CD4-positive, alpha-beta memory T cell (primary cell): ENCODE results near the gene CABP7. TPM values are rescaled to one million over a fixed set of nuclear protein-coding genes. Genes with fewer than 3 reads are reported as not detected.

ENCODE experiments used
- CTCF ChIA-PET: fragments of 350-600 bp; sonication (Branson Sonifier 250); formaldehyde crosslinking; loops from one replicate; lab custom pipeline; 2021; ENCODE audit warnings: inconsistent platforms; ENCODE audit not compliant: partially characterized antibody; lab: Charles Lee
- POLR2A ChIA-PET: fragments of 350-600 bp; sonication (Branson Sonifier 250); formaldehyde crosslinking; loops from one replicate; lab custom pipeline; 2021; ENCODE audit not compliant: partially characterized antibody; lab: Charles Lee
- DNase-seq, 5 donors: peaks; one replicate each; pipeline versions ENCODE4 v3.0.0 to v3.0.0-alpha.2; 2020 to 2022; ENCODE audit warnings: mixed read lengths in 1 of 5
- H3K27ac ChIP-seq: one replicate; pipeline ENCODE4 v1.7.0; 2013; ENCODE audit warnings: low read depth, low read length
- H3K27me3 ChIP-seq: 2 replicates; pipeline ENCODE4 v1.7.0; 2013; ENCODE audit warnings: mild to moderate bottlenecking, low read length, moderate library complexity; ENCODE audit not compliant: insufficient read depth
- H3K36me3 ChIP-seq: 2 replicates; pipeline ENCODE4 v1.7.0; 2013; ENCODE audit warnings: mild to moderate bottlenecking, low read length, moderate library complexity; ENCODE audit not compliant: insufficient read depth
- H3K4me1 ChIP-seq: 2 replicates; pipeline ENCODE4 v1.7.0; 2013; ENCODE audit warnings: mild to moderate bottlenecking, low read length, moderate library complexity; ENCODE audit not compliant: insufficient read depth
- H3K4me3 ChIP-seq, 2 donors: one replicate each; pipeline ENCODE4 v1.7.0; 2013; ENCODE audit warnings: low read length in 2 of 2, mild to moderate bottlenecking in 1 of 2
- H3K9me3 ChIP-seq, 2 donors: one replicate each; pipeline ENCODE4 v1.7.0; 2013; ENCODE audit warnings: low read length in 2 of 2, control low read depth in 1 of 2; ENCODE audit not compliant: control insufficient read depth in 1 of 2
- H3K27ac Mint-ChIP-seq, 7 donors: one replicate each; pipeline ENCODE4 v1.8.0; 2020 to 2021; ENCODE audit warnings: mixed read lengths in 7 of 7, mild to moderate bottlenecking in 6 of 7, inconsistent platforms in 3 of 7, moderate library complexity in 3 of 7
- H3K27me3 Mint-ChIP-seq, 2 donors: one replicate each; pipeline ENCODE4 v1.8.0; 2020 to 2021; ENCODE audit warnings: mixed read lengths in 2 of 2
- H3K36me3 Mint-ChIP-seq, 2 donors: one replicate each; pipeline ENCODE4 v1.8.0; 2020 to 2021; ENCODE audit warnings: mixed read lengths in 2 of 2, inconsistent platforms in 1 of 2, mild to moderate bottlenecking in 1 of 2
- H3K4me1 Mint-ChIP-seq, 4 donors: one replicate each; pipeline ENCODE4 v1.8.0; 2020 to 2021; ENCODE audit warnings: mixed read lengths in 4 of 4, mild to moderate bottlenecking in 1 of 4
- H3K4me3 Mint-ChIP-seq, 8 donors: one replicate each; pipeline ENCODE4 v1.8.0; 2020 to 2021; ENCODE audit warnings: mixed read lengths in 8 of 8, mild to moderate bottlenecking in 7 of 8, moderate library complexity in 6 of 8, inconsistent platforms in 3 of 8
- H3K9me3 Mint-ChIP-seq, 8 donors: one replicate each; pipeline ENCODE4 v1.8.0; 2020 to 2021; ENCODE audit warnings: mixed read lengths in 8 of 8, mild to moderate bottlenecking in 5 of 8, inconsistent platforms in 3 of 8, moderate library complexity in 1 of 8
- intact Hi-C: fragments of 100-400 bp; cut with micrococcal nuclease; formaldehyde crosslinking; loops from one replicate; pipeline ENCODE4 v1.15.1; 2023
- polyA plus RNA-seq, 2 donors: library from polyadenylated mRNA; unstranded; fragments of 300-500 nt; fragmentation: Illumina TruSeq; gene quantifications; one replicate each; pipeline ENCODE4 v1.2.3, GENCODE V29; 2021
- total RNA-seq, 2 experiments: library from RNA; stranded (reverse); gene quantifications; one replicate each; pipeline ENCODE4 v1.2.3, GENCODE V29; 2021

The CABP7 gene
- total and polyA plus RNA-seq, 4 experiments from 2014 or later = 0.08 to 0.13 TPM; not detected in 2

- no peak overlapping the region for H3K4me3 ChIP-seq
- intact Hi-C loops = no loop called here
- ChIA-PET CTCF (no interaction called here), POLR2A (no interaction called here)
- Mint-ChIP-seq H3K9me3 (no peaks in the 10 kb centered on the region), H3K27me3 (no peaks in the 10 kb centered on the region), H3K4me1 (no peaks in the 10 kb centered on the region), H3K36me3 (peaks cover 7 to 27% of the 10 kb centered on the region in 2 donors), H3K4me3 (no peak overlapping the region), H3K27ac (no peak overlapping the region)
- no peak overlapping the region for H3K27ac ChIP-seq
- no peaks in the 10 kb centered on the region for H3K27me3 ChIP-seq
- no peaks in the 10 kb centered on the region for H3K9me3 ChIP-seq
- H3K36me3 ChIP-seq = no peaks in the 10 kb centered on the region
- H3K4me1 ChIP-seq = no peaks in the 10 kb centered on the region
- DNase-seq = peak in 1 of 5 donors; percentile 19
Measured at GRCh38 chr22:29733362-29734201, 13.8 kb downstream of the CABP7 start.

- no peak overlapping the region for H3K27ac ChIP-seq
Measured at GRCh38 chr22:29734406-29734805, 14.6 kb downstream of the CABP7 start.

GRCh38 chr22:29734838-29735237 lies 15.0 kb downstream of the CABP7 start:
- Mint-ChIP-seq H3K4me3 (no peak overlapping the region), H3K9me3 (no peaks in the 10 kb centered on the region), H3K27me3 (no peaks in the 10 kb centered on the region), H3K4me1 (no peaks in the 10 kb centered on the region), H3K27ac (no peak overlapping the region), H3K36me3 (peaks cover 16 to 30% of the 10 kb centered on the region in 2 donors)
- DNase-seq = no peak
- Histone ChIP-seq H3K9me3 (no peaks in the 10 kb centered on the region), H3K27ac (no peak overlapping the region), H3K4me1 (no peaks in the 10 kb centered on the region), H3K4me3 (no peak overlapping the region), H3K36me3 (peaks cover 2% of the 10 kb centered on the region), H3K27me3 (no peaks in the 10 kb centered on the region)
- ChIA-PET CTCF (no interaction called here), POLR2A (no interaction called here)
- intact Hi-C loops = no loop called here

More at GRCh38 chr22:29734406-29734805, 14.6 kb downstream of the CABP7 start:
- Histone ChIP-seq H3K9me3 (no peaks in the 10 kb centered on the region), H3K27me3 (no peaks in the 10 kb centered on the region), H3K4me1 (no peaks in the 10 kb centered on the region), H3K36me3 (no peaks in the 10 kb centered on the region), H3K4me3 (no peak overlapping the region)
- Mint-ChIP-seq H3K4me3 (no peak overlapping the region), H3K27ac (no peak overlapping the region), H3K27me3 (no peaks in the 10 kb centered on the region), H3K4me1 (no peaks in the 10 kb centered on the region), H3K9me3 (no peaks in the 10 kb centered on the region), H3K36me3 (peaks cover 15 to 30% of the 10 kb centered on the region in 2 donors)
- CTCF ChIA-PET = no interaction called here
- intact Hi-C loops = no loop called here
- DNase-seq = no peak
- POLR2A ChIA-PET = no interaction called here

GRCh38 chr22:29735416-29735815 lies 15.6 kb downstream of the CABP7 start:
- no peaks in the 10 kb centered on the region for H3K4me1 ChIP-seq
- no peak overlapping the region for H3K4me3 Mint-ChIP-seq
- CTCF ChIA-PET = no interaction called here
- no peaks in the 10 kb centered on the region for H3K9me3 Mint-ChIP-seq
- no peaks in the 10 kb centered on the region for H3K4me1 Mint-ChIP-seq
- no peaks in the 10 kb centered on the region for H3K9me3 ChIP-seq
- POLR2A ChIA-PET = no interaction called here
- H3K4me3 ChIP-seq = no peak overlapping the region
- H3K36me3 Mint-ChIP-seq = peaks cover 16 to 30% of the 10 kb centered on the region in 2 donors
- intact Hi-C loops = no loop called here
- H3K36me3 ChIP-seq = peaks cover 8% of the 10 kb centered on the region
- H3K27ac Mint-ChIP-seq = no peak overlapping the region
- H3K27ac ChIP-seq = no peak overlapping the region
- DNase-seq = no peak
- H3K27me3 Mint-ChIP-seq = no peaks in the 10 kb centered on the region
- H3K27me3 ChIP-seq = no peaks in the 10 kb centered on the region

- Mint-ChIP-seq H3K27me3 (no peaks in the 10 kb centered on the region), H3K4me3 (no peak overlapping the region), H3K27ac (no peak overlapping the region), H3K9me3 (no peaks in the 10 kb centered on the region), H3K36me3 (peaks cover 17 to 28% of the 10 kb centered on the region in 2 donors), H3K4me1 (no peaks in the 10 kb centered on the region)
- POLR2A ChIA-PET = no interaction called here
- Histone ChIP-seq H3K9me3 (no peaks in the 10 kb centered on the region), H3K4me1 (no peaks in the 10 kb centered on the region), H3K27me3 (no peaks in the 10 kb centered on the region), H3K36me3 (peaks cover 11% of the 10 kb centered on the region), H3K27ac (no peak overlapping the region), H3K4me3 (no peak overlapping the region)
- CTCF ChIA-PET = no interaction called here
- DNase-seq = no peak
- intact Hi-C loops = no loop called here
Measured at GRCh38 chr22:29737251-29738117, 17.7 kb downstream of the CABP7 start.

GRCh38 chr22:29738118-29738815 lies 18.5 kb downstream of the CABP7 start:
- Histone ChIP-seq H3K4me3 (no peak overlapping the region), H3K27me3 (no peaks in the 10 kb centered on the region), H3K36me3 (peaks cover 11% of the 10 kb centered on the region), H3K4me1 (no peaks in the 10 kb centered on the region), H3K9me3 (no peaks in the 10 kb centered on the region), H3K27ac (no peak overlapping the region)
- no peak overlapping the region for H3K4me3 Mint-ChIP-seq
- DNase-seq = no peak
- H3K27ac Mint-ChIP-seq = no peak overlapping the region
- peaks cover 17 to 29% of the 10 kb centered on the region in 2 donors for H3K36me3 Mint-ChIP-seq
- CTCF ChIA-PET = no interaction called here
- POLR2A ChIA-PET = no interaction called here
- H3K9me3 Mint-ChIP-seq = no peaks in the 10 kb centered on the region
- H3K27me3 Mint-ChIP-seq = no peaks in the 10 kb centered on the region
- intact Hi-C loops = no loop called here
- H3K4me1 Mint-ChIP-seq = no peaks in the 10 kb centered on the region

- Histone ChIP-seq H3K4me3 (no peak overlapping the region), H3K36me3 (peaks cover 11% of the 10 kb centered on the region), H3K27ac (no peak overlapping the region), H3K4me1 (no peaks in the 10 kb centered on the region), H3K9me3 (no peaks in the 10 kb centered on the region), H3K27me3 (no peaks in the 10 kb centered on the region)
- ChIA-PET CTCF (no interaction called here), POLR2A (no interaction called here)
- DNase-seq = no peak
- Mint-ChIP-seq H3K27ac (no peak overlapping the region), H3K27me3 (no peaks in the 10 kb centered on the region), H3K36me3 (peaks cover 17 to 35% of the 10 kb centered on the region in 2 donors), H3K9me3 (no peaks in the 10 kb centered on the region), H3K4me3 (no peak overlapping the region), H3K4me1 (no peaks in the 10 kb centered on the region)
- intact Hi-C loops = no loop called here
Measured at GRCh38 chr22:29739346-29739875, 19.6 kb downstream of the CABP7 start.
